ENCODE data around the gene TBC1D9.

TBC1D9 gene

DNA sequence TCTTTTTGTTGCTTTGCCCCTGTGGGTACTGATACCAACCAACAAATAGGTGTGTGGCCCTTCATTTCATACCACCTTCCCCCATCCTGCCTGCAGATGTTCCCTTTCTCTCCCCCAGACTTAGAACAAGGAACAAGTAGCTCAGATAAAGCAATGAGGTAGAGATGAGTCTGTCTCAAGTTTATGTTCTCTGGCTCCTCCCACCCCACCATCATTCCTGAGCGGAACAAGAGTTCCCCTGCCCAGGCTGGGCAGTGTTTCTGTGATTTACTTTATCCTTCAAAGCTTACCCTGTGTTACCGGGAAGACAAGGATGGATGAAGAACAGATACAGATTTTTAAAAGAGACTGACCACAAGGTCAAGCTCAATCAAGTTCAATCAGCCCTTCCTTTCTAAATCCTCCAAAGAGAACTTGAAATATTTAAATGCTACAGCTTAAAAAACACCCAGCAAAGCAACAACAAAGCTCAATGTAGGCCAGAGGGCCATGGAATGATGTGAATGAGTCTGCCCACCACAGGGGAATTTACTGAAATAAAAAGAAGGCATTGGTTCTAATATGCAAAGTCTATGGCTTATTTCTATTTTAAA is 107.4 kb downstream of the TBC1D9 start:
- TF ChIP-seq POLR2A (IDR thresholded peaks at IDR 0.05; ENCODE audit: low read depth, low read length): no peak
- no peak for DNase-seq (ENCODE audit: insufficient read length, low spot score)
- FAIRE-seq: no peak

DNA sequence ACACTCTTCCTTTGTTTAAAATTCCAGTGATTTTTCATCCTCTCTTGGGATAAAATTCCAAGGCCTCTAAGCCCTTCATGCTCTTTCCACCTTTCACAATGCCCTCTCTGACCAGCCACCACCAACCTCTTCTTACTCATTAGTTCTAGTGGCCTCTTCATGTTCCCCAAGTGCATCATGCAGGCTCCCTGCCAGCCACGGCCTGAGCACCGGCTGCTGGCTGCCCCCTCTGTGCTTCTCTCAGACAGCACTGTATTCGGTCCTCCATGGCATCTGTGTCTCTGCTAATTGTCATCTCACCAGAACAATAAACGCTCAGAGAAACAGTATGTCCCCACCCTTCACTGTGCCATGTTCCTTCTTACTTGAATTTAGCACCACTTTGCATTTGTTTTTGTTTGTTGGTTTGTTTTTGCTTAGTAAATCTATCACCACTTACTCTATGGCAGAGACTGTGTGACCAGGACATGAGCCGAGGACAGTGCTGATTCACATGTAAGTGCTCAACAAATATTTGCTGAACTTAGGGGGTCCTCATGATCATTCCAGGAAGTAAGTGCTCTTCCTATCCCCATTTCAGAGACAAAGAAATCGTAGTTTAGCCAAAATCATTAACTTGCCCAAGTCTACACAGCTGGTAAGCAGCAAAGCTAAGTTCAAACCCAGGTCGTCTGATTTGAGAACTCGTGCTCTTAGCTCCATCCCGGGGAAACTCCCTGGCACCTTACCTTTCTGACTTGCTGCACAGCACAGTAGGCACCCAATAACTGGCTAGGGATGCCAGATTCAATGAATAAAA is 110.4 kb downstream of the TBC1D9 start:
- TF ChIP-seq POLR2A (IDR thresholded peaks at IDR 0.05; ENCODE audit: low read depth, low read length): no peak
- DNase-seq (ENCODE audit: insufficient read length, low spot score): no peak
- FAIRE-seq: no peak

DNA sequence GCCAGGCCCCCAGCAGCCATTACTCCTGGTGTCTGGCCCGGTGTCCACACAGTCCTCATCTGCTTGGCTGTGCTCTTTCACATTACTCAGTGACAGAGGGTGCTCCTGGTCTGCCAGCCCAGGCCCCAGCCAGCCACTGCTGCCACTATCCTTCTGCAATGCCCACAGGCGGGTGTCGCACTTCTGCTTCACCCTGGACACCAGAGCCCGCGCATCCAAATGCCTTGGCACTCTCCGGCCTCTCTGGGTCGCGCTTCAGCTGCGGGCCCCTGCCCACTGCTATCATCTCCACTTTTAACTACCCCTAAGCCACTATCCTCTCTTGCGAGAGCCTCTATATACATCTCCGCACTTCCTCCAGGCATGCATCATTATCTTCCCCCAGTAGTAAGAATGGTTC is 111.0 kb downstream of the TBC1D9 start:
- no peak for FAIRE-seq
- no peak for DNase-seq (ENCODE audit: insufficient read length, low spot score)
- TF ChIP-seq POLR2A (IDR thresholded peaks at IDR 0.05; ENCODE audit: low read depth, low read length): no peak

DNA sequence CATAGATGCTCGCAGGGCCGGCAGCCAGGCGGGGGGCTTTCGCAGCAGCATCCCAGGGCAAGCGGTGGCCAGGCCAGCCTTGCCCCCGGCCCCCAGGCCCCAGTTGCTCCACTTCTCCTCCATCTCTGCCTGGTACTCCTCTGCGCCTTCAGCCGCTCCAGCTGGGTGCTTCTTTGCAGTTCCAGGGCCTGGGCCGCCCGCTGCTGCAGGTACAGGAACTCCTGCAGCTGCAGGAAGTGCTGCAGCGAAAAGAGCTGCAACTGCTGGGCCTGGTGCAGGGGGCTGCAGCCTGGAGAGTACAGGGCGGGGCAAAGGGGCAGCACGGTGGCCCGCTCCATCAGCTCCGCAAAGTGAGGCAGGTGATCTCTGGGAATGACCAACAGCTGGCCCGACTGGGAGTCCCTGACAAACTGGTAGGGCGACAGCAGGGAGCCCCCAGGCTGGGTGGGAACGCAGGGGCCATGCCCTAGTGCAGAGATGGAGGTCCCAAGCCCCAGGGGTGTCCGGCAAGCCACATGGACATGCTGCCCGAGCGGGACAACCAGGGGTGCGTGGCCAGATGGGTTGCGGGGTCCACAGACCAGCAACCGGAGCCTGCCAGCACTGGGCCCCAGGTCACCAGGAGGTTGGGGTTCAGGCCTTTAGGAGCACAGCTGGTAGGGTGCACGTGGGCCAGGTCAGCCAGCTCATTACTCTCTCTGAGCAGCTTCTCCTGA is 111.6 kb downstream of the TBC1D9 start:
- FAIRE-seq (no peak), DNase-seq (ENCODE audit: insufficient read length, low spot score) (no peak)
- no peak for TF ChIP-seq POLR2A (IDR thresholded peaks at IDR 0.05; ENCODE audit: low read depth, low read length)

DNA sequence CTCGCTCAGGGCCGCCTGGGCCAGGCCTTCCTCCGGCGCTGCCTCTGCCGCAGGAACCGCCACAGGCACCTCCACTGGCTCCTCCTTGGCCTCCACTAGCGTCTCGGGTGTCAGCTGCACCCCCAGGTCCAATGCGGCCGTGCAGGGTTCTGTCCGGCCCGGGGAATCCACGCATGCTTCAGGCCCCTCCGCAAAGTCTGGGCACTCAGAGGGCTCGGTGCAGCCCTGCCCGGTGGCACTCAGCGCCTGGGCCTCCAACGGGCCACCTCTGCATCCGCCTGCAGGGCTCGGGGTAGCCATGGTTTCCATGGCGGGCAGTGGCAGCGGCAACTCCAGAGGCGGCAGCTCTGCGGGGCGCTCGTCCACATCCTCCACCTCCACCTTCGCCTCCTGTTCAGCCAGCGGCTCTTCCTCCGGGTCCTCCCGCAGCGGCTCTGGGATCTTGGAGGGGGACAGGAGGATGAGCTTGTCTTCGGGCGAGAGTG is 112.6 kb downstream of the TBC1D9 start:
- DNase-seq (ENCODE audit: insufficient read length, low spot score): no peak
- FAIRE-seq: no peak
- TF ChIP-seq POLR2A (IDR thresholded peaks at IDR 0.05; ENCODE audit: low read depth, low read length): no peak

DNA sequence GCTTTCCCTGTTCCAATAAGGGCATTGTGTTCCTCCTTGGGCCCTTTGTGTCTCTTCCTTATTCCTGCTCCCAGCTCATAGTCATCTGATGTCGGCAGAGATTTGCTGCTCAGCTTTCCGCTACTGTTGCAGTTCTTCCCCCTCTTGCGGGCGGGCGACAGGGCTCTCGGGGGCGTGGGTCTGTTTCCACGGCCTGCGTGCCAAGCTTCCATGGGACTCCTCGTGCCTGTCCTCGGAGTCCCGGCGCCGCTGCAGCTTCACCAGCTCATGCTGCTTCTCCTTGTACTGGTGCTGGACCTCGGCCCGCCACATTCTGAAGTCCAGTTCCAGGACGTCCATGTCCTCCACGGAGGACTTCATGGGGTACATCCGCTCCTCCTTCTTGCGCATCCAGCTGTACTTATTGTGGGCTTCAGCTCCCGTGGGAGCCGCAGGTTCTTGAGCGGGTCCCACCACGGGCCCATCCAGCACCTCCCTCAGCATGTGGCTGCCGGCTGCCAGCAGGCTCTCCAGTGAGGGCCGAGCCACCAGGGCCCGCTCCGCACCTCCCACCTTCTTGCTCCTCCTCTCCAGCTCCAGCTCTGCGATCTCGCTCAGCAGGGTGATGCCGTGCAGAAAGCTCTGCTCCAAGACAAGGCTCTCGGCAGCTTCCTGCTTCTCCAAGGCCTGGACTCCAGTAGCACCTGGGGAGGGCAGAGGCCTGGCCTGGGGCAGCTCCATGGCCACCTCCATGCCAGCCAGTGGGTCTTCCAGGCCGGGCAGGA is 113.3 kb downstream of the TBC1D9 start:
- no peak for TF ChIP-seq POLR2A (IDR thresholded peaks at IDR 0.05; ENCODE audit: low read depth, low read length)
- DNase-seq (ENCODE audit: insufficient read length, low spot score) (no peak), FAIRE-seq (no peak)

DNA sequence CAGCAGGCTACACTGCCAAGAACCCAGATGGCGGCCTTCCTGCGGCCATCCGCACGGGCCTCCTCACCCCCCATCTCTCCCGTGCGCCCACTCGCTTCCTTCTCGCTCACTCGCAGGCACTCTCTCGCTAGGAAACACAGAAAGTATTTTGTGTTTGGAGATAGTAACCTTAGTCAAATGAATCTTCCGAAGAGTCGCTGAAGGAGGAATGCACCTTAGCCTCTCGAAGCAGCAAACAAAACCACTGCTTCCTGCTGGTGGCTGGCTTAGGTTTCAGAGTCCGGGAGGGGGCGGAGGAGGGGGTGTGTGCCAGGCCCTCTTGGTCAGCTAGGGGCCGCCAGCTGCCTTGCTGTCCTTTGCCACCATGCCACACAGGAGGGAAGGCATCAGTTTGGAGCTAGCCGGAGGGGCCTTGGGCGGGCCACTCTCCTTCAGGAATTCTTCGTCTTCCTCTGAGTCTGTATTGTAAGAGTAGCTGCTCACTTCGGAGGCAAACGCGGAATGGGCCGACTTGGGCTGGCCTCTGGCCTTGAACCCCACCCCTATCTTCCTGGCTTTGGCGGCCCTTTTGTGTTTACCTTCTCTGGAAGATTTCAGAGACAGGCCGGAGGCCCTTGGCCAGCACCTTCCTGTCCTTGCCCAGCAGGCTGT is 114.3 kb downstream of the TBC1D9 start:
- FAIRE-seq (no peak), DNase-seq (ENCODE audit: insufficient read length, low spot score) (no peak)
- TF ChIP-seq POLR2A (IDR thresholded peaks at IDR 0.05; ENCODE audit: low read depth, low read length): no peak

DNA sequence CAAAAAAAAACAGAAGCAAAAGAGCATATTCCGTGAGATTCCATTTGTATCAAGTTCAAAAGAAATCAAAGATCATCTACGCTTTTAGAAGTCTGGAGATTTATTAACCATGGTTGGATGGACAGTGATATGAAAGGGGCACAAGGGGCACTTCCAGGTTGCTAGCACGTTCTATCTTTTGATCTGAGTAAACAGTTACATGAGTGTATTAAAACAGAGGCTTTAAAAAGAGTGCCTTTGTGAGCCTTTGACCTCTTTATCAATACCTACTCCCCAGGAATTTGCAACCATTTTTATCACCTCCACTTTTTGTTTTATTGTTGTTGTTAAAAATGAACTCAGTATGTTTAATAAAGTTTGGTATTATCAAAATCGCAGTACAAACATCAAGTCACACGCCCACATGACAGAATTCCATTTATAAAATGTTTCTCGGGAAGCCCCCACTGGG is 115.1 kb downstream of the TBC1D9 start:
- FAIRE-seq (no peak), DNase-seq (ENCODE audit: insufficient read length, low spot score) (no peak)
- TF ChIP-seq POLR2A (IDR thresholded peaks at IDR 0.05; ENCODE audit: low read depth, low read length): no peak

DNA sequence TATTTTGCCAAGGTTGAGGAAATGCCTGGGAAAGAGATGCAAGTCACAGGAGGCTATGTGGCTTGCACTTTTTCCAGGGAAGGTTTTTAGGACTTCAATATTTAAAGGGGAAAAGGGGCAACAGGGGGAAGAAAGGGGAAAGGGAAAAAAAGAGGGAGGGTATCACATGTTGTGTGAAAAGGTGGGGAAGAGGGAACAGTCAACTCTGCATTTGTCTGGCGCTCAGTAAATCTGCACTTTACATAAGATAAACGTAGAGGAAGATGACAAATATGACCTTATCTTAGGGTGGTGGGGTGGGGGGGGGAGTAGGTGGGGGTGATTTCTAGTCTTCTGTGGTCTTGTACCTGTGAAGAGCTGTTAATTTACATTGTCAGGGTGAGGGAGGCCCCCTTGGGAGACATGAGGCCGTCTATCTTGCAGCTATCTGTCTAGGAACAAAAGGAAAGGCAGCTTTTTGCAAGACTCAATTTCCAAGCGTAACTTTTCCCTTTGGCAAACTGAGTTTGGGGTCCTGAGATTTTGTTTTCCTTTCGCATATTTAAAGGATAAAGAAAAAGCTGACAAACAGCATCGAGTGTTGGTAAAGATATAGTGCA is 115.9 kb downstream of the TBC1D9 start:
- no peak for TF ChIP-seq POLR2A (IDR thresholded peaks at IDR 0.05; ENCODE audit: low read depth, low read length)
- DNase-seq (ENCODE audit: insufficient read length, low spot score) (no peak), FAIRE-seq (no peak)

DNA sequence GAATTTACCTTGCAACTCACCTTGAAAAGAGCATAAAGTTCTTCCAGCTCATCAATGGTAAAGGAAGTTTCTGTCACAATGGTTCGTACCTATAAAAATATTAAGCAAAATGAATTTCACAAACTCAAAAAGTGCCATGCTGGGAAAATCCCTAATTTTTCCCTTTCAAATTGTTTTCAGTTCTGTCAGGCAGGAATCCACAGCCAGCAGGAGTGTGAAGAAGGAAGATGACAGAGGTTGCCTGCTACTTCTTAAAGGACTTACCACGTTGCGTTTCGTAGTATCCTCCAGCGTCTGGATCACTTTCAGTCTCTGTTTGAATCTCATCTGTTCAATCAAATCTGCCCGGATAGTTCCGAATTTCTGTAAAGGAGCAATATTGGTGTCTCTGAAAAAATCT is 117.1 kb downstream of the TBC1D9 start:
- no peak for TF ChIP-seq POLR2A (IDR thresholded peaks at IDR 0.05; ENCODE audit: low read depth, low read length)
- FAIRE-seq: no peak

DNA sequence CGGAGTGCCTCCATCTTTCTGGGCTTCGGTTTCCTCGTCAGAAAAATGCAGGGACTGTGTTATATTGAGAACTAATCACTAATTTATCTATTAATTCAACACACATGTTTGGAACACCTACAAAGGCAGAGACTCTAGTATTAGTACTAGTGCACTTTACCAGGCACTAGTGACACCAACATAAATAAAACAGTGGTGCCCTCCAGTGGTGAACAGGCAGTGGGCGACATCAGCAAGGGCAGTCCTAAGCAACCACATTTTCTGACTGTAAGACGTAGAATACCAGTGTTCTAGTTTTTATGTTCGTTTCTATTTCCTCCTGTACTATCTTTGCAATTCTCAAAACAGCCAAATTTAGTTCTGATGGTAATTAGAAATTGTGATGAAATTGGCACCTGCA is 118.3 kb downstream of the TBC1D9 start:
- no peak for TF ChIP-seq POLR2A (IDR thresholded peaks at IDR 0.05; ENCODE audit: low read depth, low read length)
- no peak for FAIRE-seq

More for the DNA sequence above, 117.1 kb downstream of the TBC1D9 start:
- DNase-seq (ENCODE audit: insufficient read length, low spot score): no peak

DNA sequence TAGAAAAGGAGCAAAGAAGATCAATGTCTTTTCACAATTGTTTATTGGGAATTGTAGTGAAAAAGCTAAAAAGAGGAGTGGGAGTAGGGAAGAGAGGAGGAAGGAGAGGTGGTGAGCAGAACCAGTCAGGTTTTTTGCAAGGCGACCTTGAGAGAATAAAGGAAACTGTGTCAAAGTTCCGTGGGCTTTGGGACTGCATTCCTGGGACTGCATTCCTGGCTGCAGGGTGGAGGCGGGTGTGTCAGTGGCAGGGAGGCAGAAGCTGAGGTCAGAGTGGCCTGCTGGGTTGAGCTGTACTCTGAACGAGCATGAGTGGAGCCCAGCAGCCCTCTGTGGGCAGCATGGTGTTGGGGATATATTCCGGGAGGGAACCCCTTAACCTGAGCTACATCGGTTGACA is 120.6 kb downstream of the TBC1D9 start:
- TF ChIP-seq POLR2A (IDR thresholded peaks at IDR 0.05; ENCODE audit: low read depth, low read length): no peak
- DNase-seq (ENCODE audit: insufficient read length, low spot score) (peak; percentile 63), FAIRE-seq (peak; percentile 64)

More for the DNA sequence above, 118.3 kb downstream of the TBC1D9 start:
- peak; percentile 16 for DNase-seq (ENCODE audit: insufficient read length, low spot score)

DNA sequence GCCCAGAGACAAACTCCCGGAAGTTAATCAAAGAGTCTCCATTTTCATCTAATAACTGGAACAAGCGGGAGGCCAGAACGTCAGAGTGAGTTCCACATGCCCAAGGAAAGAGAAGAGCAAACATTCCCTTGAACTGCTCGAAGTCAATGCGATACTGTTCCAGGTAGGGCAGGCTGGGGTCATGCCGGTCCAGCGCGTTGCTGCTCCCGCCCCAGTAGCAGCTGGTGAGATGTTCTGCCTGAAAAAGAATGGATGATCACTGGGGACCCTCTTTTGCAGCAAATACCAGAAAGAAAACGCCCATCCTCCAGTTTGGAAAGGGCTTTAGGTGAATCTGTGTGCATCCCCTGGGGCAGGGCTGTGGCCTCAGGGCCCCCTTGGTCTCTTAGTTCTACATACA is 122.2 kb downstream of the TBC1D9 start:
- no peak for DNase-seq (ENCODE audit: insufficient read length, low spot score)
- TF ChIP-seq POLR2A (IDR thresholded peaks at IDR 0.05; ENCODE audit: low read depth, low read length): no peak
- FAIRE-seq: no peak
